Stimulated activated naive CD8-positive, alpha-beta T cell treated with anti-CD3 and anti-CD28 coated beads, Interleukin-15, Interleukin-2, amounts not matched to agents 100 ng/mL and 50 ng/mL, for 24 hours (primary cell): Measurements from ENCODE around the gene GCNA.
A peak's percentile ranks its signal among the peaks of the same experiment; 100 is the strongest.
"Not testable (repeated sequence)": the region's sequence is repeated elsewhere in the genome, so short reads cannot be mapped to it uniquely, and the experiment has no call there.

ENCODE experiments used
- H3K27ac Mint-ChIP-seq: one replicate; pipeline ENCODE4 v1.8.0; 2021; ENCODE audit warnings: mild to moderate bottlenecking, mixed read lengths
- H3K27me3 Mint-ChIP-seq: one replicate; pipeline ENCODE4 v1.8.0; 2021; ENCODE audit warnings: mixed read lengths
- H3K36me3 Mint-ChIP-seq: one replicate; pipeline ENCODE4 v1.8.0; 2021; ENCODE audit warnings: low read depth, mixed read lengths
- H3K4me1 Mint-ChIP-seq: one replicate; pipeline ENCODE4 v1.8.0; 2021; ENCODE audit warnings: low read depth, mixed read lengths
- H3K4me3 Mint-ChIP-seq: one replicate; pipeline ENCODE4 v1.8.0; 2021; ENCODE audit warnings: mild to moderate bottlenecking, mixed read lengths
- H3K9me3 Mint-ChIP-seq: one replicate; pipeline ENCODE4 v1.8.0; 2021; ENCODE audit warnings: mixed read lengths

The GCNA gene

DNA sequence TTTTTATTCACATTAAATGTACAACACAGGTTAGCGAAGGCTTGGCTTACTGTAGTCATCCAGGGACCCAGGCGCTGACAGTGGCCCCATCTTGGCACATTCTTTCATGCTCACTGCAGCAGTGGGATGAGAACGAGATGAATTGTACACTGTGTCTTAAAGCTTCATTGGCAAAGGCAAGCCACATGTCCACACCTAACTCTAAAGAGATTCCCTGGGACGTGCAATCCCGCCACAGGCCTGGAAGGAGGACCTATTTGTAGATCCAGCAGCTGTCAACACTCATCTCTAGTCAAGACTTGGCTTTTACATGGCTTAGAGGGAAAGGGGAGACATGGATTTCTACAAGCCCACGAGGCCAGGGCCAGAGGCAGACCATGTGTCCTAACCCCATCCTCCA lies 56.1 kb downstream of the GCNA start:
- Mint-ChIP-seq H3K36me3 (no peaks in the 10 kb centered on the region), H3K4me1 (peaks cover 12% of the 10 kb centered on the region), H3K27me3 (no peaks in the 10 kb centered on the region), H3K4me3 (no peak overlapping the region), H3K27ac (no peak overlapping the region), H3K9me3 (no peaks in the 10 kb centered on the region)

DNA sequence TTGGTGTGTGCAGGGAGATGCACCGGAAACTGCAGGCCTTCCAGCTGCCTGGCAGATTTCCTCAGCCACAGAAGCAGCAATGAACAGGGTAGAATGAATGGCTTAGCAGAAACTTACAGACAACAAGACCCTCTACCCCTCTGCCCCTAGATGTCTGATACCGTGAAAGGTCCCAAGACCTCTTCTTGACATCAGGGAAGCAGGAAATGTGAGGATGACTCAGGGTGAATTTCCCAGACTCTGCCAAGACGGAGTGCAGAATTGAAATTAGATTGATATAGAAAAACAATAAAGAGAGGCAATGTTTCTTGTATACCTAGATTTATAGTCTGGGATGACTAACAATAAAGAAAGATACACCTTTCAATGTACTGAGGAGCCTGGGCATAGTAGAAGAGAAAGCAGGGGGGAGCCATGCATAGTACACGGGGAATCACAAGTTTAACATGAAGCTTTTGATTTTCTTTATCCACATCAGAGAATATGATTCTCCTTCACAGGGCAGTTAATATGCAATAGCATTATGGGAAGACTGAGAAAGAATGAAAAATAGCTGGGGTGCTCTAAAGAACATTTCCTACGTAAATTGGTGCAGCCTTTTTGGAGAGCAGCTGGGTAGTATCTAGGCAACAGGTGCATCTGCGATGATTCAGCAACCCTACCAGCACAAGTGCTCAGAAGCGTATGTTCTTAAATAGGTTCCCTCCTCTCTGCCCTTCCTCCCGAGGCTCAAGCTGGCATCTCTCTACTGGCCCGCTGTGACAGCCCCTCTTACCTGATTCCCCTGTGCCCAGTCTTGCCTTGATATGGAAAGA lies 58.4 kb downstream of the GCNA start:
- Mint-ChIP-seq H3K27ac (no peak overlapping the region), H3K4me3 (peak overlapping the region; percentile 51), H3K9me3 (no peaks in the 10 kb centered on the region), H3K4me1 (peaks cover 12% of the 10 kb centered on the region), H3K27me3 (no peaks in the 10 kb centered on the region), H3K36me3 (no peaks in the 10 kb centered on the region)

DNA sequence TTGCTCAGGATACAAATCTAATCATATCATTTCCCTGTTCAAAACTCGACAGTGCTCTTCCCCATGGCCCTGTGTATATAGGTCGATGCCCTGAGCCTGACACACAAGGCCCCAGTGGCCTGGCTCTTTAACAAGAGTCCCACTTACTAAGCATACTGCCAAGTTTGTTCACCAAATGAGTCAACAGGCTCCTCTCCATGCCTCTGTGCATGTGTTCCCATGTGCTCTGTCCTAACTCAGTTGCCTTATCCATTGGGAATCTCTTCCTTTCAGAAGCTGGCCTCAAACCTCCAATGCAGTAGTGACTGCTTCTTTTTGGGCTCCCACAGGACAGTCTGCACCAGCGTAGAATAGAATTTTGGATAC lies 59.0 kb downstream of the GCNA start:
- Mint-ChIP-seq H3K4me1 (peaks cover 12% of the 10 kb centered on the region), H3K36me3 (no peaks in the 10 kb centered on the region), H3K4me3 (peak overlapping the region; percentile 51), H3K27ac (no peak overlapping the region), H3K27me3 (no peaks in the 10 kb centered on the region), H3K9me3 (no peaks in the 10 kb centered on the region)

DNA sequence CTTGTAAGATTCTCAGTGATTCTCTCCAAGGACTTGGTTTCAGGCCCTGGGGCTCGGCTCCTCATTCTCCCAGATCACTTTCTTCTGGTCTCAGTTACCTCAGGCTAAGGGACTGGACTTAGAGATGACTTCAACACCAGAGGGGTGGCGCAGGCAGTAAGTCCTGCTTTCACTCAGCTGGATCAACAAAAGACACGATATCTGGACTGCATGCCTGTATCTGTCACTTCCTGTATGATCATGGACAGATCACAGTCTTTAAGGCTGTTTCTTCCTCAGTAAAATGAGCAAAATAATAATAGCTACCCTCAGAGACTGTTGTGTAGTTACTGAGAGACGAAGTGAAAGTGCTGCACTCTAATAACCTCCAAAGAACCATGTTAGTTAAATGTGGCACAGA lies 59.6 kb downstream of the GCNA start:
- no peaks in the 10 kb centered on the region for H3K27me3 Mint-ChIP-seq
- H3K27ac Mint-ChIP-seq, result no peak overlapping the region

DNA sequence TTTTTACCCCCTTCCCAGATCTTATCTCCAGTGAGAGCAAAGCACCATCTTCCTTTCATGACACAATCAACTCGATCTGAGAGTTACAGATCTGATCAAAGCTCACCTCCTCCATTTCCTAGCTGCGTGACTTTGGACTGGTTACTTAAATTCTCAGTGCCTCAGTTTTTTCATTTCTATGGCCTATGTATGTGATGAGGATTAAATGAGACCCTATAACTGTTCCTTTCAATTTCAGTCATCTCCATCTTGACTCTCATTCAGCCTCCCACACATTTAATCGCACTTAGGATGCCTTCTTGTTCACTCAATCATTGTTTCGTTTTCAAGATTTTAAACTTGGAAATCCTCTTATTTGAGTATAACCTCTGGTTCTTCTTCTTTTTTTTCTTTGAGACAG lies 60.2 kb downstream of the GCNA start:
- Mint-ChIP-seq H3K27ac (no peak overlapping the region), H3K4me3 (no peak overlapping the region), H3K9me3 (no peaks in the 10 kb centered on the region), H3K4me1 (peaks cover 5% of the 10 kb centered on the region), H3K36me3 (no peaks in the 10 kb centered on the region), H3K27me3 (no peaks in the 10 kb centered on the region)

More for the DNA sequence above, 59.6 kb downstream of the GCNA start:
- Mint-ChIP-seq H3K4me3 (no peak overlapping the region), H3K36me3 (no peaks in the 10 kb centered on the region), H3K9me3 (no peaks in the 10 kb centered on the region), H3K4me1 (peaks cover 9% of the 10 kb centered on the region)

DNA sequence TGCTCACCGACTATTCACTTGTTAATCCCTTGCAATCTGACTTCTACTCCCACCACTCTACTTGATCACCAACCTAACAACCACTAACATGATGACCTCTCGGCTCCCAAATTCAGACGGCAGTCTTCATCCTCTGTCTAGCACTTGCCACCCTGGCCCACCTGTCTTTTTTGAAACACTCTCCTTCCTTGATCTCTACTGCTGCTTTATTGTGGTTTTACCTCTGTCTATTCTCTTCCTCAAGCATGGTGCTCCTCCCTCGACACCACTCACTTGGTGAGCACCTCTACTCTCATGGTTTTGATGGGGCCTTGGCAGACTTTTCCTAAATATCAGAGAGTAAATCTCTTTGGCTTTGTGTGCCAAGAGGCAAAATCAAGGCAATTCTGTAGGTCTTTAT lies 61.8 kb downstream of the GCNA start:
- Mint-ChIP-seq H3K4me1 (peaks cover 5% of the 10 kb centered on the region), H3K4me3 (no peak overlapping the region), H3K27me3 (no peaks in the 10 kb centered on the region), H3K27ac (no peak overlapping the region), H3K36me3 (no peaks in the 10 kb centered on the region), H3K9me3 (no peaks in the 10 kb centered on the region)

DNA sequence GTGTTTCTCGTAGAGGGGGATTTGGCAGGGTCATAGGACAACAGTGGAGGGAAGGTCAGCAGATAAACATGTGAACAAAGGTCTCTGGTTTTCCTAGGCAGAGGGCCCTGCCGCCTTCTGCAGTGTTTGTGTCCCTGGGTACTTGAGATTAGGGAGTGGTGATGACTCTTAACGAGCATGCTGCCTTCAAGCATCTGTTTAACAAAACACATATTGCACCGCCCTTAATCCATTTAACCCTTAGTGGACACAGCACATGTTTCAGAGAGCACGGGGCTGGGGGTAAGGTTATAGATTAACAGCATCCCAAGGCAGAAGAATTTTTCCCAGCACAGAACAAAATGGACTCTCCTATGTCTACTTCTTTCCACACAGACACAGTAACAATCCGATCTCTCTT lies 66.2 kb downstream of the GCNA start:
- not testable (repeated sequence) for H3K9me3 Mint-ChIP-seq, H3K4me3 Mint-ChIP-seq, H3K4me1 Mint-ChIP-seq, H3K36me3 Mint-ChIP-seq, H3K27ac Mint-ChIP-seq, H3K27me3 Mint-ChIP-seq

DNA sequence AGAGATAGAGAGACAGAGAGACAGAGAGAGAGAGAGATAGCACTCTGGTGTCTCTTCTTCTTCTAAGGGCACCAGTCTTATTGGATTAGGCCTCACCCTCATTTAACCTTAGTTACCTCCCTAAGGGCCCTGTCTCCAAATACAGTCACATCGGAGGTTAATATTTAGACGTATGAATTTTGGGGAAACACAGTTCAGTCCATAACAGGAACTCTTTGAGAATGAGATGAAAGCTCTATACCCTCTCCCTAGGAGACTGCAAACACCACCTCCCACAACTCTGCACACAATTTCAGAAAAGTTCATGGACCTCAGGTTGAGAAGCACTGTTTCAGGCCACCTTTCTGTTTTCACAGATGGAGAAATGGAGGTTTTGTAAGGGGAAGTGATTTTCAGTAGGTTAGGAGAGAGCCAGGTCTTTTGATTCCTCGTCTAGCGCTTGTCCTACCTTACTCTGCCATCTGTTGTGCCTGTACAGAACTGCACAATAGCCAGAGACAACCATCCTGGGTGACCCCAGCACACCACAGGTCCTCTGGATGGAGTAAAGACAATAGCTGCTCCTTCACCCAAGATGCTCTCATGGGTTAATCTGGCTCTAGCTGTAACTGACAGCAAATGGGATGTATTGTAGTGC lies 72.2 kb downstream of the GCNA start:
- Mint-ChIP-seq H3K4me3 (no peak overlapping the region), H3K9me3 (no peaks in the 10 kb centered on the region)

DNA sequence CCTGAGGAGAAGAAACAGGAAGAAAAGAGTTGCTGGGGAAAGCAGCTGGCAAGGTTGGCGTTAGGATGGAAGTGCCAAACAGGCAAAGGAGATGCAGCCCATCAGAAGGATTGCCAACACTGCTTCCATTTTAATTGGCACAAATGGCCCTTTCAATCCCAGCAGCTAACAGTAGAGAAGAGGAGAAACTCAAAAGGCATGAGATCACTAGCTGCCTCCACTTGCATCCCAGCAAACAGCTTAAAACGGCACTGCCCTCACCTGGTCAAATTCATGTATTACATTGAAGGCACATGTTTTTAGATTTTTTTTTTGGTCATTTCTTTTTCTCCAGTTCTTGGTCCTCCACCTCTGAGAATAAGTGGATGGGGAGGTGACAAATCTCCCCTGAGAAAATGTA lies 74.2 kb downstream of the GCNA start:
- Mint-ChIP-seq H3K27me3 (no peaks in the 10 kb centered on the region), H3K27ac (no peak overlapping the region), H3K4me3 (no peak overlapping the region), H3K9me3 (no peaks in the 10 kb centered on the region), H3K4me1 (peaks cover 19% of the 10 kb centered on the region), H3K36me3 (no peaks in the 10 kb centered on the region)

More for the DNA sequence above, 72.2 kb downstream of the GCNA start:
- Mint-ChIP-seq H3K4me1 (peaks cover 19% of the 10 kb centered on the region), H3K36me3 (no peaks in the 10 kb centered on the region), H3K27ac (peak overlapping the region; percentile 61), H3K27me3 (no peaks in the 10 kb centered on the region)

DNA sequence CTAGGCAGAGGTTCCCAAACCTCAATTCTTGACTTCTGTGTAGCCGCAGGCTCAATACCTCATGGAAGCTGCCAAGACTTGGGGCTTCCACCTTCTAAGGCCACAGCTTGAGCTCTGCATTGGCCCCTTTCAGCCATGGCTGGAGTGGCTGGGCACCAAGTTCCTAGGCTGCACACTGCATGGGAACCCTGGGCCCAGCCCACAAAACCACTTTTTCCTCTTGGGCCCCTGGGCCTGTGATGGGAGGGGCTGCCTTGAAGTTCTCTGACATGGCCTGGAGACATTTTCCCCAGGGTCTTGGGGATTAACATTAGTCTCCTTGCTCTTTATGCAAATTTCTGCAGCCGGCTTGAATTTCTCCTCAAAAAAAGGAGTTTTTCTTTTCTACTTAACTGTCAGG lies 75.1 kb downstream of the GCNA start:
- H3K36me3 Mint-ChIP-seq, result no peaks in the 10 kb centered on the region
- no peak overlapping the region for H3K4me3 Mint-ChIP-seq
- no peak overlapping the region for H3K27ac Mint-ChIP-seq
- H3K9me3 Mint-ChIP-seq, result no peaks in the 10 kb centered on the region
- no peaks in the 10 kb centered on the region for H3K27me3 Mint-ChIP-seq
- H3K4me1 Mint-ChIP-seq, result peaks cover 19% of the 10 kb centered on the region

DNA sequence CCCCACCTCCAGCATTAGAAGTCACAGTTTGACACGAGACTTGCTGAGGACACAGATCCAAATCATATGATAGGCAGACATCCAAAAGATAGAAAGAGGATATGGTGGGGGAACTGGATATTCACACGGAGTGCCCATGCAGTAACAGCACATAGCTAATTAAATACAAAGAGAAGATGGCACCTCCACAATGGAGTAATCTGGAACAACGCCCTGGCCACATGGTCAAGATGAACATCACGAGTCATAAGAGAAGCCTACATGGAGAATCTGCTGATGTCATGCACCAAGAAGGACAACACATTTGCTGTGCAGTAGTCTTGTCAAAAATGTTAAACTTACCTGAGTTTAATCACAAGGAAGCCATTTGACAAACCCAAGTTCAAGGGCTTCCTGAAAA lies 79.0 kb downstream of the GCNA start:
- Mint-ChIP-seq H3K4me3 (no peak overlapping the region), H3K9me3 (no peaks in the 10 kb centered on the region), H3K27ac (no peak overlapping the region), H3K36me3 (no peaks in the 10 kb centered on the region), H3K4me1 (peaks cover 15% of the 10 kb centered on the region), H3K27me3 (no peaks in the 10 kb centered on the region)

DNA sequence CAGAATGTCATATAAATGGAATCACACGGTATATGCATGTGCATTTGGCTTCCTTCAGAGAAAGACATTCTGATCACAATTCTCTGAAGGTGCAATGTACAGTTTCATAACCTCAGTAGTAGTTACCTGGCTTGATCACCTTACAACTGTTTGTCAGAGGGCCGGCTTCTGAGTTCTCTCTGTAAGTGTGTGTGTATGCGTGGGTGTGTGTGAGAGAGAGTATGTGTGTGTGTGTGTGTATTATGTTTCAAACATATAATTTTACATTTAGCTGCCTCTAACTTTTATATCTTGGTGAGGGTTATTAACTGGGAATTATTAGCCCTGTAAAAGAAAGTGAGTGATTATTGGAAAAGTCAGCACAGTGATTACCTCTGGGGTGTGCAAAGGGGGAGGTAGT lies 81.1 kb downstream of the GCNA start:
- Mint-ChIP-seq H3K4me3 (no peak overlapping the region), H3K27ac (no peak overlapping the region), H3K9me3 (no peaks in the 10 kb centered on the region), H3K4me1 (peaks cover 29% of the 10 kb centered on the region), H3K27me3 (no peaks in the 10 kb centered on the region), H3K36me3 (no peaks in the 10 kb centered on the region)

DNA sequence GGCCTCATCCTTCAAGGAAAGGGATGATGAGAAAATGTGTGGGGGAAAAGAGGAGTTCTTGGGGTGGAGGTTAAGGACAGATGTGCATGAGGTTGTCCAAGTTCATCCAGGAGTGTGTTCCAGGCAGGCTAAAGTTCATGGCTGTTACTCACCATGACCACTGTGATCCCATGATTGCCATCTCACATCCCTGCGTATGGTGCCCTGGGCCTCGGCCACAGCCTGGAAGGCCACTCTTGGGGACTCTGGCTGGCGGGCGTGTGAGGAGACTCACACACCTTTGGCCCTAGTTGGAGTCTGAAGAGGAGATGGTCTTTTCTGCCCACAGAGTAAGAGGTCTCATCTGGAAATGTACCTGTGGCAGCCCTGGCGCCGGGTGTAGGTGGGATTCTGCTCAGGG lies 81.7 kb downstream of the GCNA start:
- H3K27me3 Mint-ChIP-seq, result no peaks in the 10 kb centered on the region
- H3K9me3 Mint-ChIP-seq, result no peaks in the 10 kb centered on the region
- no peaks in the 10 kb centered on the region for H3K36me3 Mint-ChIP-seq
- H3K27ac Mint-ChIP-seq, result no peak overlapping the region
- no peak overlapping the region for H3K4me3 Mint-ChIP-seq
- peaks cover 29% of the 10 kb centered on the region for H3K4me1 Mint-ChIP-seq

DNA sequence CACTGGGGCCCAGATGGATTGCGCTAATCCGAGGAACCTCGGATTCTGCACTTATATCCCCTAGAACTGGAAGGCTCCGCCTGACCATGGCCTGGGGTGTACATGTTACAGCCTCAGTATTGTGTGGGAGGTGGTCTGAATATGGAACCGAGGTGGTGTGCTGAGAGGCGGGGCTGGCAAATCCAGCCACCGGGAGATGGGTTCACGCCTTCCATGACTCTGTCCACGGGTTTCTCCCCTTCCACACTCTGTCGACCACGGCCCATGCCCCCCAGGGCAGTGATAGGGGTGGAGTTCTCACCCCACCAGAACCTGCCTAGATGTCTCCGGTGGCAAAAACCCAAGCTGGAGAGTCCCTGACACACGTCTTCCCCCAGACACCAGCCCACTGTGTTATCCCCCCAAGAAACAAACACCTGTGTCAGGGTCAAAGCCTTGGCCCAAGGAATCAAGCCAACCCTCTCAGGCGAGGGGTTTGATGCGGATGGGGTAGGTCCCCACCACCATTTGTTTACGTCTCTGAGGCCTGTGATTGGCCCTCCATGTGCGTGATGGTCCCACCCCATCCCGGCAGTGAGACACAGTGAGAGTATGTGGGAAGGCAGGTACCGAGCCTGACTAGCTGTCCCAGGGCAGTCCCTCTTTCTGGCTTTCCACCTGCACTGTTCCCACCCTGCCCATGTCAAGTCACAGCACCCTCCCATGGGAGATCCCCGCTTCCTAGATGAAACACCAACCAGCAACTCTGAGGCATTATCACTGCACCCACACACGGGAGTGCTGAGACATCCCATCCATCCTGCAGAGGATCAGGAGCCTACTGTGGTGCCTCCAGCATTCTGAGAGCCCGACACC lies 82.6 kb downstream of the GCNA start:
- no peaks in the 10 kb centered on the region for H3K36me3 Mint-ChIP-seq
- H3K9me3 Mint-ChIP-seq, result no peaks in the 10 kb centered on the region
- H3K4me3 Mint-ChIP-seq, result no peak overlapping the region
- peaks cover 29% of the 10 kb centered on the region for H3K4me1 Mint-ChIP-seq
- H3K27ac Mint-ChIP-seq, result no peak overlapping the region
- no peaks in the 10 kb centered on the region for H3K27me3 Mint-ChIP-seq

DNA sequence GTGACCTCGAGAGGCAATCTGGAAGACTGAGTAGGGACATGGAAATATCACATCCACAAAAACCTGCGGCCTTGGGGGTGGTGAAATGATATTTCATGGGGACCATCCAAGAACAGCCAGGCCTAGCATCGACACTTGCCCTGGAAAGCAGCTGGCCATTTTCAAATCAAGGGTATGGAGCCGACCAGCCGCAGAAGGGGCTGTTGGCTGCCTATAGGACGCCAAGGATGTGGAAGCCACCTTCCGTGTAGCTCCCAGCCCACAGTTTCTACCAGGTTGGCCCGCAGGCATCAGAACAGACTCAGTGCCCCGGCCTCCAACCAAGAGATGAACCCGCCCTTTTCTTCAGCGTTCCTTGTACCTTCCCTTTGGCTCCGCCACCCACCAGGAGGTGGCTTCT lies 83.7 kb downstream of the GCNA start:
- Mint-ChIP-seq H3K27ac (no peak overlapping the region), H3K27me3 (no peaks in the 10 kb centered on the region), H3K4me3 (no peak overlapping the region), H3K36me3 (no peaks in the 10 kb centered on the region), H3K9me3 (no peaks in the 10 kb centered on the region), H3K4me1 (peaks cover 29% of the 10 kb centered on the region)
